Activated B cell treated with CpG ODN at 0.5 μM for 24 hours (primary cell): Measurements from ENCODE around the gene MYCN. TPM values are rescaled to one million over a fixed set of nuclear protein-coding genes. Genes with fewer than 3 reads are reported as not detected.

ENCODE experiments used
- ATAC-seq: fragments of 200-7000 bp; cut with Tn5 transposase; one replicate; pipeline ENCODE4 v1.10.0; 2021; ENCODE audit warnings: low read depth, mild to moderate bottlenecking, moderate library complexity
- CTCF ChIA-PET: fragments of 350-600 bp; sonication (Branson Sonifier 250); formaldehyde crosslinking; loops from one replicate; lab custom pipeline; 2021; ENCODE audit warnings: antibody characterized with exemption; lab: Charles Lee
- POLR2A ChIA-PET: fragments of 350-600 bp; sonication (Branson Sonifier 250); formaldehyde crosslinking; loops from one replicate; lab custom pipeline; 2021; ENCODE audit warnings: antibody characterized with exemption; lab: Charles Lee
- DNase-seq: peaks from one replicate; pipeline ENCODE4 v3.0.0; 2022
- H3K27ac Mint-ChIP-seq: one replicate; pipeline ENCODE4 v1.8.0; 2020; ENCODE audit warnings: mixed read lengths
- H3K27me3 Mint-ChIP-seq: one replicate; pipeline ENCODE4 v1.8.0; 2021; ENCODE audit warnings: mixed read lengths
- H3K36me3 Mint-ChIP-seq: one replicate; pipeline ENCODE4 v1.8.0; 2021; ENCODE audit warnings: low read depth, mixed read lengths
- H3K4me1 Mint-ChIP-seq: one replicate; pipeline ENCODE4 v1.8.0; 2021; ENCODE audit warnings: mixed read lengths
- H3K4me3 Mint-ChIP-seq: one replicate; pipeline ENCODE4 v1.8.0; 2020; ENCODE audit warnings: mild to moderate bottlenecking, mixed read lengths
- H3K9me3 Mint-ChIP-seq: one replicate; pipeline ENCODE4 v1.8.0; 2020; ENCODE audit warnings: mixed read lengths
- CTCF ChIP-seq: fragments of 200-600 bp; IDR thresholded peaks from one replicate; pipeline ENCODE4 v1.8.0; 2022; ENCODE audit warnings: antibody characterized with exemption, mild to moderate bottlenecking
- intact Hi-C: fragments of 100-400 bp; cut with micrococcal nuclease; formaldehyde crosslinking; loops from one replicate; pipeline ENCODE4 v1.15.1; 2024
- total RNA-seq: library from RNA; stranded (reverse); gene quantifications from 2 replicates; pipeline ENCODE4 v1.2.3, GENCODE V29; 2022

MYCN gene
- total RNA-seq, 1 donor from 2014 or later, result not detected

DNA sequence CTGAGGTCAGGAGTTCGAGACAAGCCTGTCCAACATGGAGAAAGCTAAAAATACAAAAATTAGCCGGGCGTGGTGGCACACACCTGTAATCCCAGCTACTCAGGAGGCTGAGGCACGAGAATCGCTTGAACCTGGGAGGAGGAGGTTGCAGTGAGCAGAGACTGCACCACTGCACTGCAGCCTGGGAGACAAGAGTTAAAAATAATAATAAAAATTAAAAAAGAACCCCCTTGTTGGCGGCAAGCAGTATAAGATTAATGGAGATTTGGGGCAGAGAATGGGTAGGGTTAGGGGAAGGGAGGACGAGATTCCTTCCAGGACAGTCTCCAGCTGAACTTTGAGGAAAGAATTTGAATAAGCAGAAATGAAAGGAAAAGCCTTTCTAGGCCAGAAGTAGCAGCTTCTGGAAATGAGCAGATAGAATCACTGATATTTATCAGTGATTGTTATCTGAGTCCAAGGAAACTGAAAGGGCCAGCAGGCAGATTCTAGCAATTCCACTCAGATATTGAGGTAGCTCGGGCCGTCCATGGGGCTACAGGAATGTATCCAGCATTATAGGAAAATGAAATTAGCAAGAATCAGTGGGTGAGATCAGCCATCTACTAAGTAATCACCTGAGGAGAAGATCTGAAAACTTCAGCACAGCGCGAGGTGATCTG, 7.0 kb upstream of the MYCN start:
- Mint-ChIP-seq H3K4me3 (no peak overlapping the region), H3K36me3 (no peaks in the 10 kb centered on the region), H3K9me3 (no peaks in the 10 kb centered on the region), H3K27ac (no peak overlapping the region), H3K4me1 (no peaks in the 10 kb centered on the region), H3K27me3 (peaks cover 20% of the 10 kb centered on the region)
- no peak for DNase-seq
- intact Hi-C loops, result no loop called here
- no peak for TF ChIP-seq CTCF
- no peak for ATAC-seq
- ChIA-PET POLR2A (no interaction called here), CTCF (no interaction called here)

DNA sequence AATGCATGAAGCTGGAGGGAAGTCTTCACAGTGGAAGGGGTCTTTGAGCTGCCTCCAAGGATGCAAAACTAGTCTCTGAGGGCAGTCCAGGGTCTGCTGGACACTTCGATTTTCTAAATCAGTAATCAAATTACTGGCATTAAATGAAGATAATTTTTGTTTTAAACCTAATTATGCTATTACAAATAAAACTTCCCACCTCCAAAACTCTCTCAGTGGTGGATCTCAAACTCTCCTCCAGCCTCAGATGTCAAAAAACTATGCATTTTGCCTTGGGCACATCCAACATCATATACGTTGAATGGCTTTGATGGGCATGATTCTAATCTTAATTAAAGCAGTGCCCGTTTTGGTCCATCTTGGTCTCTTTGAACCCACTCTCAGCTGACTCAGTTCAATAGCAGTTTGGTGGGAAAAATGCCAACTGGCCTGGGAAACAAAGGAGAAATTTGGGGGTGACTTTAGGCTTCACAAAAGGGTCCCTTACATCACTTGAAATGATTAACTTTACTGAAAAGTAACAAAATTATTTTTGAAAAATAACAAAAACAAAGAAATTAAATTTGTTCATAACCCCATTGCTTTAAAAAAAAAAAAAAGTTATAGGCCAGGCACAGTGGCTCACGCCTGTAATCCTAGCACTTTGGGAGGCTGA, 5.9 kb upstream of the MYCN start:
- peaks cover 6% of the 10 kb centered on the region for H3K4me1 Mint-ChIP-seq
- intact Hi-C loops, result no loop called here
- ATAC-seq (no peak), DNase-seq (no peak)
- no peak for TF ChIP-seq CTCF
- no peak overlapping the region for H3K4me3 Mint-ChIP-seq
- no peaks in the 10 kb centered on the region for H3K36me3 Mint-ChIP-seq
- no peaks in the 10 kb centered on the region for H3K9me3 Mint-ChIP-seq
- CTCF ChIA-PET, result no interaction called here
- POLR2A ChIA-PET, result no interaction called here
- peaks cover 30% of the 10 kb centered on the region for H3K27me3 Mint-ChIP-seq
- no peak overlapping the region for H3K27ac Mint-ChIP-seq

GRCh38 chr2:15935189-15935588, 5.2 kb upstream of the MYCN start:
- H3K36me3 Mint-ChIP-seq, result no peaks in the 10 kb centered on the region
- peaks cover 31% of the 10 kb centered on the region for H3K27me3 Mint-ChIP-seq
- no peak for DNase-seq

GRCh38 chr2:15935675-15936074, 4.7 kb upstream of the MYCN start:
- no peak for TF ChIP-seq CTCF
- no peaks in the 10 kb centered on the region for H3K9me3 Mint-ChIP-seq
- peaks cover 14% of the 10 kb centered on the region for H3K4me1 Mint-ChIP-seq
- intact Hi-C loops, result no loop called here
- no peak overlapping the region for H3K4me3 Mint-ChIP-seq
- CTCF ChIA-PET, result no interaction called here
- no peaks in the 10 kb centered on the region for H3K36me3 Mint-ChIP-seq
- ATAC-seq (no peak), DNase-seq (no peak)
- no peak overlapping the region for H3K27ac Mint-ChIP-seq
- H3K27me3 Mint-ChIP-seq, result peaks cover 31% of the 10 kb centered on the region
- POLR2A ChIA-PET, result no interaction called here

More at GRCh38 chr2:15935189-15935588, 5.2 kb upstream of the MYCN start:
- no peak overlapping the region for H3K27ac Mint-ChIP-seq
- no peaks in the 10 kb centered on the region for H3K9me3 Mint-ChIP-seq
- no peak for TF ChIP-seq CTCF
- peaks cover 10% of the 10 kb centered on the region for H3K4me1 Mint-ChIP-seq
- ATAC-seq, result no peak
- ChIA-PET POLR2A (no interaction called here), CTCF (no interaction called here)
- H3K4me3 Mint-ChIP-seq, result no peak overlapping the region
- intact Hi-C loops, result no loop called here

GRCh38 chr2:15936277-15937104, 3.9 kb upstream of the MYCN start:
- no peak for DNase-seq
- H3K4me3 Mint-ChIP-seq, result no peak overlapping the region
- POLR2A ChIA-PET, result no interaction called here
- no peak overlapping the region for H3K27ac Mint-ChIP-seq
- no peak for TF ChIP-seq CTCF
- ATAC-seq, result no peak
- H3K36me3 Mint-ChIP-seq, result no peaks in the 10 kb centered on the region
- peaks cover 22% of the 10 kb centered on the region for H3K4me1 Mint-ChIP-seq
- no peaks in the 10 kb centered on the region for H3K9me3 Mint-ChIP-seq
- CTCF ChIA-PET, result no interaction called here
- intact Hi-C loops, result no loop called here
- peaks cover 38% of the 10 kb centered on the region for H3K27me3 Mint-ChIP-seq
